HG03342 (cell line): ENCODE measurements around the gene DIAPH1.

Experiments
- ATAC-seq: cut with Tn5 transposase; IDR thresholded peaks from one replicate; pipeline ENCODE4 v1.9.1; 2021; ENCODE audit warnings: mild to moderate bottlenecking, moderate library complexity; ENCODE audit not compliant: unreplicated experiment

The DIAPH1 gene

DNA sequence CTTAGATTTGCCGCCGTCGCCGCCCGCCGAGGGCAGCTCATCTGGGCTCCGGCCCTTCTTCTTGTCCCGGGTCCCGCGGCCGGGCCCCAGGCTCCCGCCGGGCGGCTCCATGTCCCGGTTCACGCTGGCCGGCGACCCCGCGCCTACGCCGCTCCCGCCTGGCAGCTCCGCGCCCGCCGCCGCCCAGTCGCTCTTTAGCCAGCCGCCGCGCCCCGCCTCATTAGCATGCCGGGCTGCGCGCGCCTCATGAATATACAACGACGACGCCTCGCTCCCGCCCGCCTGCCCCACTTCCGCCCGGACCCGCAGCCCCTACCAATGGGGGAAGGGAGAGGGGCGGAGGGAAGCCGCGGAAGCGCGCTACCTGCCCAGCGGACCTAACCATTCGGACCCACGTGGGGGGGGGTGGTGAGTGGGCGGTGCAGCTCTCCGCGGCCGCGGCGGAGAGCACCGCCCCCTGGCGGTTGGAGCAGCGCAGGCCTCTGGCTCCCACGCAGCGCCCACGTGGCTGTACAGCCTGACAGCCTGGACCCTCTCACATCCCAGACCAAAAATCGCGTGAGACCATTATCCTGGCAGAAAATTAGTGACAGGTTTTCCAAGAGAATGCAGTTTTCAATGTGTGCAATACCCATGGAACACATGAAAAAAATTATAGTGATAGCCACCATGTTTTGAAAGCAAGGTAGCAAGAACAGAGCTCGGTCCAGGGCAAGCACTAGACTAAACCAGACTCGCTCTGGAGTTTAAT is at the start of gene DIAPH1:
DIAPH1 (minus strand) TSS at position 197 of the 751 bp plus-strand sequence; CDS start at position 111, 86 bp downstream.
- ATAC-seq: peak; percentile 81

GRCh38 chr5:141665995-141666940 is 47.5 kb upstream of the DIAPH1 start:
- ATAC-seq: no peak

DNA sequence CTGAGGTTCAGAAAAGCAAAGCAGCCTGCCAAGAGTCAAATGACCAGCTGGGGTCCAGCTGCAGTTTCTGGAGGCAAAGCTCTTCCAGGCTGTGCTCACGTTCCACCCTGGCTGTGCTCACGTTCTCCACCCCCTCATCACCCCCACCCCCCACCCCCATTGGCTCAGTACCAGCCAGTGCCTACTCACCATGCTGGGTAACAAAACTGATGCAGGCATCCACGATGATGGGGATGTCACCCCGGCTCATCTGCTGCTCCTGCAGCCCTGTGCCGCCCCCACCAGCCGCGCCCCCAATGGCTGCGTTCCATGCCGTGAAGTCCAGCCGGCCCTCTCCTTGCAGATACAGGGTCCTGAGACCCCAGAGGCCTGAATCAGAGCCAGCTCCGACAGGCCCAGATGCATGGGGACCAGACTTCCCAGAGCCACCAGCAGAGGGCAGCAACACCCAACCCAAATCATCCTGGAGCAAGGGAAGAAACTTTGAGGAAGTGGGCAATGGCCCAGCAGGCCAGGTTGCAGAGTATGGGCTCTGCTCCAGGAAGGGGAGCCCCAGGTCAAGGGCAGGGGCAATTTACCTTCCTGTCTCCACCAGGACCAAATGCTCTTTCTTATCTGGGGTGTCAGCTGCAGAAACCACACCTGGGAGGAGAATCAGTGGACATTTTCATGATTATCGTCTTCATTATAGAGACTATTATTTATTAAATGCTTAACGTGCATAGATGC is 46.1 kb upstream of the DIAPH1 start:
- peak; percentile 97 for ATAC-seq

- no peak for ATAC-seq
These were observed 44.7 kb upstream of the DIAPH1 start for GRCh38 chr5:141663506-141663905.

DNA sequence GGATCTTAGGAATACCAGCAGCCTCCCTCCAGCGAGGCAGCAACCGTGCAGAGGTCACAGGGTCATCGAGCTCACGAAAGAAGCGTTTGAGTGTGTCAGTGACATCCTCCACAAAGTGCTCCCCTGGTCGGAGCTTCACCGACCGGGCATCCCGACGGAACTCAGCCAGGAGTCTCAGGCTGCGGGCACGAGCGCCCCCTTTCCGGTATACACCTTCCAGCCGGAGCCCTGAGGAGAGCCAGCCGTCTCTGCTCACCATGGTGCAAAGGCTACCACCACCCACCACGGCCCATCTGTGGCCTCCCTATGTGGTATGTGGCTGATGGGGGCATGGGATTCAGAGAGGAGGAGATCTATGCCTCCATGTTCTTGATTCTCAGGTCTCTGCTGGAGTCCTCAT is 43.2 kb upstream of the DIAPH1 start:
- ATAC-seq: no peak

GRCh38 chr5:141657937-141658545 is 39.2 kb upstream of the DIAPH1 start:
- ATAC-seq: peak; percentile 84

DNA sequence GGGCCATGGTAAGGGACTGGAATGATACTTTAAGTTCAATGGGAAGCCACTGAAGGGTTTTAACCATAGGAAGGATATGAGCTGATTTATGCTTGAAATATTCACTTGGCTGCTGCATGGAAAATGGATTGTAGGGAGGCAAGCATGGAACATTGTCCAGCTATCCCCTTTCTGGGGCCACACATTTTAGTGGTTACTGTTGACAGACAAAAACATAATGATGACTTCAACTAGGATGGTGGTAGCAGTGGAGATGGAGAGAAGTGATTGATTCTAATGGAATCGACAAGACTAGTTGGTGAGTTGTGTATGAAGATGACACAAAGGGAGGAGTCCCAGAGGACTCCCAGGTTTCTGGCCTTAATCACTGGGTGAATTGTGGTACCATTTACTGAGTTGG is 38.6 kb upstream of the DIAPH1 start:
- no peak for ATAC-seq

DNA sequence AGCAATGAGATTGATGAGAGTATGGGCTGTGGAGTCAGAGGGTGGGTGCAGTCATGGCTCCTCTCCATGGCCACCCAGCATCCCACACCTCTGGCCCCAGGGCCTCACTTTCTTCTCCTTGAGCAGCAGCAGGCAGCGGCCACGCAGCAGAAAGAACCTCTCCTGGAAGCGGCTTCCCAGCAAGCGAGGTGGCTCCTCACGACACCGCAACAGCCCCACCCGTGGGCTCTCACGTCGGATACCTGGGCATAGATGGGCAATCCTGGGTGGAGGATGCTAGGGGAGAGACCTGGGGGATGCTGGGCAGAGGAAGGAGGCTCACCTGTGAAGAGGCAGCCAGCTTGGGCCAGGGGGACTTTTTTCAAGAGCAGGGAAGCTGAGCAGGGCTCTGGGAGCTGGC is 37.6 kb upstream of the DIAPH1 start:
- ATAC-seq: no peak

DNA sequence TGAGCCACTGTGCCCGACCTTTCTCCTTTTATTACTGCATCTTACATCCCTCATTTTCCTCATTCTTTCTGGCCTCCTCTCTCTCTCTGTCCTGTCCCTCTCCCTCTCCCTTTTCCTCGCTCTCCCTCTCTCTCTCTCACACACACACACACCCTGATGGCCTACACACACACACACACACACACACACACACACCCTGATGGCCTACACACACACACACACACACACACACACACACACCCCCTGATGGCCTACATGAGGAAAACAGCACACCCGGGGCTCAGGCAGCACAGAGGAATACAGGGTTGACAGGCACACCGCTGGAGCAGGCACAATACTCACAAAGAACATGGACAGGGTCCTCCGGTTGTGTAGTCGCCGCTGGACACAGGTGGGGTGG is 36.2 kb upstream of the DIAPH1 start:
- no peak for ATAC-seq

DNA sequence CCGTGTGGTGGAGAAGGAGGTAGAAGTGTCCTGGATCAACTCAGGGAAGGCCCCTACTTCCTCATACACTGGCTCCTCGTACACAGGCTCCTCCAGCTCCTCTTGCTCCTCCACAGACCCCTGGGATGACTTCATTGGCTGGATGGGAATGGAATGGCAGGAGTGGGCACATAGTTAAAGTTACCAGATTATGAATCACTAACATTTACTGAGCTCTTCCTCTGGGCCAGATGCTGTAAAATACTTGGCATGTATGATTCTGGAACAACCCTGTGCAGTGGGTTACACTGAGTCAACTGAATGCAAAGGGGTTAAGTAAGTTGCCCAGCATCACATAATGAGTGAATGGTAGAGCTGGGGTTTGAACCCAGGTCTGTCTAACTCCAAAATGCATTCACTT is 35.5 kb upstream of the DIAPH1 start:
- ATAC-seq: no peak

GRCh38 chr5:141651728-141652105 is 32.9 kb upstream of the DIAPH1 start:
- no peak for ATAC-seq

DNA sequence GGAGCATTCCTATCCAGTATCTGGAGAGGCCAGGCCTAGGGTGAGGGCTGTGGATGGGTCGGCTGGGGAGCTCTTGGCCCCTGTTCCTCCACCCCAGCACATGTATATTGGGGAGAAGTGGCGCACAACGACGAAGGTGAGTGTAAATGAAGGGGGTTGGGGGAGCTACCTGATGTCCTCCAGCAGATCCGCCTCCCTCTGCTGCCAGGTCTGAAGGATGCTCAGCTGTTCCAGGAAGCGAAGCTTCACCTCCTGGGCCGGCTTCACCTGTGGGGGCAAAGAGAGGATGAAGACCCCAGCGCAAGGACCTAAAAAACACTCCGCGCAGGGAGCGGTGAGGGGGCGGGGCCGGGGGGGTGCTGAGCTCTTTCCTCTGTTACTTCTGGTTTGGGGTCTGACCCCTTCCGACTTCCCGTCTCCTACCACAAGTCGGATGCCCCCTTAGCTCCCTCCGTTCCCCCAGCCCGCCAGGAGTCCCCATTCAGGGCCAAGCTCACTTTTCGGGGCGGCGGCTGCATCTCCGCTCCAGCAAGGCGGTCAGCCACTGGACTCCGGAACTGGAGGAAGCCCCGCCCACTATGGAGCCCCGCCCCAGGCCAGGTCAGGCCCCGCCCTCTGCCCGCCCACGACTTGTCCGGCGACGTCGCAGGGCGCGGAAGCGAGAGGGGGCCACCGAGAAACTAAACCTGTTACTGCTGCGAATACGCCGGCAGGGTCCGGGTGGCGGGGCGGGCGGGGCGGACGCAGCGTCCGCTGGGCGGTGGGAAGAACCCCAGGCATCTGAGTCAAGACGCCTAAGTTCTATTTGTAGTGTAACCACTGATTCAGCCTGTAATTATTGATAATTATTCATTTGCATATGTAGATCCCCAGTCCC is 32.3 kb upstream of the DIAPH1 start, which contains the start of gene FCHSD1:
FCHSD1 (minus strand) TSS at position 568 of the 877 bp plus-strand sequence; CDS start at position 518, 50 bp downstream.
- ATAC-seq: peak; percentile 91

DNA sequence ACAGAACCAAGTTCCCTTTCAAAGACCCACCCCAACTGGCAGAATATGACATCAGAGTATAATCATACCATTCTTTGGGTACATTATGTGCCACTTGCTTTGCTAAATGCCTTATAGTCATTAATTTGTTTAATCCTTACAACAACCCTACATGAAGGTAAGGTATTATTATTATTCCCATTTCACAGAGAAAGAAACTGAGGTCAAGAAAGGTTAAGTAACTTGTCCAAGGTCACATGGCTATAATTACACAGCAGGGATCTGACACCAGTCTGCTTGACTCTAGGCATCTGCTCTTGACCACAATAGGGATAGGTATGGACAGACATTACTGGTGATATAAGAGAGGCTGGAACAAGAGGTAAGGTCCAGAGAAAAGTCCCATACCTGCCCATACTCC is 31.2 kb upstream of the DIAPH1 start:
- ATAC-seq: no peak

DNA sequence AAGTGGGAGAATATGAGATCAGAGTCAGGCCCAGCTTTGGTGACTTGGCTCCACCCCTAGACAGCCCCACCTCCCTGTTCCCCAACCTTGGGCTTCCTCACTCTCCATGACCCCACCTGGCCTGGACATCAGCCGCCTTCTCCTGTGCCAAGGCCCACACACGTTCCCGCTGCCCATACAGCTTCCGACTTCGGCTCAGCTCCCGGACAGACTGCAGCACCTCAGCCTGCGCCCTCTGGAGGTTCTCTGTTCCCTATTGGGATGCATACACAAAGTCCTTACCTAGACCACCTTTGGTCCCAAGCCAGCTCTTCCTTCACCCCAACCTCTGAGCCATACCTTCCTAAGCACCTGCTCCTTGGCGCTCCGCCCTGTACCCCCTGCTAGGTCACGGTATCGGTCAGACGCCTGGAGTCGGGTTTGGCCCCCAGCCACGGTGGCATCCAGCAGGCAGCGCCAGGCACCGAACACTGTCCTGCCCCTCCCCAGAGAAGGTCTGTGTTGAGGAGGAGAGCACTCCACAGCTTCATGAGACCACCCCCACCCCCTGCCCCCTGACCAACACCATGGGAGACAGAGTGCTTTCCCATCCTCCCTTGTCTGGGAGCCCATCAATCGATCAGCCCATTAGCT is 30.4 kb upstream of the DIAPH1 start:
- ATAC-seq: no peak

DNA sequence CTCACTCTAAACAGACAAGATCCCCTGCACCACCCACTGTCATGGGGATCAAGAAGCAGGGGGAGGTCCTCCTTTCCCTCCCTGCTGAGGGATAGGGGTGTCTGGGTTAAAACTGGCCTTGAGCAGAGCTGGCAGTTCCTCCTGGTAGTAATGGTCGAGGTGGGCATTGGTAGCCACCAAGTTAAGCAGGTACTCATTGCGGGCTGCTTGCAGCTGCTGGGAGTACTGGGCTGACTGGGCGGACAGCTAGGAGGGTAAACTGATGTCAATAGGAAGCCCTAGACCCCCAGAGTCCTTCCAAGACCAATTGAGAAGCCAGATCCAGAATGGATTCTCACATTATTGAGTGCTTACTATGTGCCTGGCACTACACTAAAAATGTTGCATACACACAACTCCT is 29.1 kb upstream of the DIAPH1 start:
- no peak for ATAC-seq

DNA sequence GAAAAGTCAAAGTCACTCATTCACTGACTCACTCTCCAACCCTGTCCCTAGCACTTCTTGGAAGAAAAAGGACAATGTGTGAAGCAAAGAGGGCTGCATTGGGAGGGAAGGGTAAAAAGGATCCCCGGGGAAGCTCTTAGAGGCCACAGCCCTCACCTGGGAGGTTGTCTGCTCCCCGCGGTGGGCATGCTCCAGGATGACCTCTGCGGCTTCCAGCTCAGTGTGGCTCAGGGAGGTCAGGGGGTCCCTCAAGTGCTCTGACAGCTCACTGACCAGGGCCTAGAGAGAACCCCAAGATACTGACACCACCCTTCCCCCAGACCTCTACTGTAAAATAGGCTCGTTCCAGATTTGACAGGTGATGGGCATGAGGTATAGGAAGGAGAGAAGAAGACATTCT is 28.4 kb upstream of the DIAPH1 start:
- no peak for ATAC-seq

GRCh38 chr5:141646026-141646425 is 27.2 kb upstream of the DIAPH1 start:
- no peak for ATAC-seq

DNA sequence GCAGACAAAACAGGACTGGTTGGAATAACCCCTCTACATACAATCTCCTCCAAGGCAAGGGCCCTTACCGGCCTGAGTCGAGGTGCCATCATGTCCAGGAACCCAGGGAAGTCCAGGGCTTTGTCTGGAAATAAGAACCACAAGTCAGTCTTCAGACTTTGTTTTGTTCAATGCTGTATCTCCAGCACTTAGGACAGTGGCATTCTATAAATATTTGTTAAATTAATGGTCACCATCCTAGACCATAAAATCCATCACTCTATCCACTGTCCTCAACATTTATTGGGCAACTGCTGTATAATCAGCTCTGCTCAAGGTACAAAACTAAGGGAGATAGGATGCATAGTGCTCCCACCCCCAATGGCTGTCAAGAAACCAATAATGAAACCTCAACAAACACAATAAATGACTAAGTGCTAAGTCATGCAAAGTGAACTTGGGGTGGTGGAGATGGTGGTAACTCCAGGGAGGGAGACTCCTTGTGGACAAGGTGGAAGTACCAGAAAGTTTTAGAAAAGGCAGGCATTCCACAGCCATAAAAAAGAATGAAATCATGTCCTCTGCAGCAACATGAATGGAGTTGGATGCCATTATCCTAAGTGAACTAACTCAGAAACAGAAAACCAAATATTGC is 23.0 kb upstream of the DIAPH1 start:
- peak; percentile 44 for ATAC-seq

DNA sequence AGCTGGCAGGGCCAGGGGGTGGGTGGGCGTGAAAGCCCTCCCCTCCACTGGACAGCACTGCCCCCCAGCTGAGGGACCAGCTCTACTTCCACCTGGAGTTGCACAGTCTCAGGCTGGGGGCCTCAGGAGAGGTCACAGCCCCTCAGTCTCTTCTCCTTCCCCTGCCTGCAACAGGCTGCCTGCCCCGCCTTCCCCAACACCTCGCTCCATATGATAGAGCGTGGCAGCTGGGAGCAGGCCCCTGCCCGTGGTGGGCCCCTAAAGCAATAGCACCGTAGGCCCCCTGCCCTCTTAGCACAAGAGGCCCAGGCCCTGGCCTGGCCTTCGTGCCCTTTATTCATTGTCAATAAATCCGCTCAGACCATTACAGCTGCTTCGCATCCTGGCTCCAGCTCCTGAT is 21.9 kb upstream of the DIAPH1 start:
- ATAC-seq: no peak
